Measurements from ENCODE around the gene EFCAB14.

- TF ChIP-seq CTCF (IDR thresholded peaks at IDR 0.05; ENCODE audit: borderline replicate concordance, extremely low read depth, low read length, poor library complexity, severe bottlenecking) (no peak), EZH2 (IDR thresholded peaks at IDR 0.05; ENCODE audit: borderline replicate concordance, low read depth, low read length, severe bottlenecking) (no peak)
These were observed 25.8 kb downstream of the EFCAB14 start for GRCh38 chr1:46692811-46693770.
